Activated T-helper 1 cell treated with anti-CD3 and anti-CD28 coated beads, Interleukin-2, amount 50 U/mL, for 16 hours (primary cell): ENCODE data around the gene LRRC27.
"Not testable (repeated sequence)": the region's sequence is repeated elsewhere in the genome, so short reads cannot be mapped to it uniquely, and the experiment has no call there.

Source experiments
- DNase-seq, 2 donors: peaks; one replicate each; pipeline ENCODE4 v3.0.0-alpha.2; 2020; ENCODE audit warnings: low read depth in 1 of 2, low spot score in 1 of 2

The LRRC27 gene

GRCh38 chr10:132336919-132337407, 5.0 kb downstream of the LRRC27 start:
- no peak for DNase-seq

GRCh38 chr10:132337854-132338253, 5.9 kb downstream of the LRRC27 start:
- not testable (repeated sequence) for DNase-seq

GRCh38 chr10:132338876-132339275, 6.9 kb downstream of the LRRC27 start:
- DNase-seq = no peak

- DNase-seq = no peak
Observed at GRCh38 chr10:132339276-132339675, 7.3 kb downstream of the LRRC27 start.

- no peak for DNase-seq
Observed at GRCh38 chr10:132341017-132341416, 9.0 kb downstream of the LRRC27 start.

GRCh38 chr10:132341781-132342180, 9.8 kb downstream of the LRRC27 start:
- no peak for DNase-seq

GRCh38 chr10:132342553-132342952, 10.6 kb downstream of the LRRC27 start:
- no peak for DNase-seq

- no peak for DNase-seq
Observed at GRCh38 chr10:132344386-132344785, 12.4 kb downstream of the LRRC27 start.

GRCh38 chr10:132345345-132345744, 13.4 kb downstream of the LRRC27 start:
- no peak for DNase-seq

- DNase-seq = no peak
Observed at GRCh38 chr10:132346806-132347205, 14.8 kb downstream of the LRRC27 start.

- DNase-seq = no peak
Observed at GRCh38 chr10:132347211-132347930, 15.4 kb downstream of the LRRC27 start.

GRCh38 chr10:132347931-132348267, 15.9 kb downstream of the LRRC27 start:
- DNase-seq = no peak

- DNase-seq = no peak
Observed at GRCh38 chr10:132349766-132350165, 17.8 kb downstream of the LRRC27 start.

- no peak for DNase-seq
Observed at GRCh38 chr10:132350391-132350790, 18.4 kb downstream of the LRRC27 start.

GRCh38 chr10:132350946-132351345, 19.0 kb downstream of the LRRC27 start:
- no peak for DNase-seq

- DNase-seq = no peak
Observed at GRCh38 chr10:132351611-132352010, 19.6 kb downstream of the LRRC27 start.

- DNase-seq = peak; percentile 57 to 65
Observed at GRCh38 chr10:132352462-132353308, 20.7 kb downstream of the LRRC27 start.

GRCh38 chr10:132353456-132354355, 21.7 kb downstream of the LRRC27 start:
- no peak for DNase-seq

GRCh38 chr10:132354356-132355094, 22.5 kb downstream of the LRRC27 start:
- DNase-seq = no peak

GRCh38 chr10:132355297-132355696, 23.3 kb downstream of the LRRC27 start:
- no peak for DNase-seq

GRCh38 chr10:132355754-132356153, 23.8 kb downstream of the LRRC27 start:
- no peak for DNase-seq
